ENCODE measurements around the gene CCDC192.

GRCh38 chr5:127870914-127871313, 167.7 kb downstream of the CCDC192 start:
- TF ChIP-seq, protein P1, sequence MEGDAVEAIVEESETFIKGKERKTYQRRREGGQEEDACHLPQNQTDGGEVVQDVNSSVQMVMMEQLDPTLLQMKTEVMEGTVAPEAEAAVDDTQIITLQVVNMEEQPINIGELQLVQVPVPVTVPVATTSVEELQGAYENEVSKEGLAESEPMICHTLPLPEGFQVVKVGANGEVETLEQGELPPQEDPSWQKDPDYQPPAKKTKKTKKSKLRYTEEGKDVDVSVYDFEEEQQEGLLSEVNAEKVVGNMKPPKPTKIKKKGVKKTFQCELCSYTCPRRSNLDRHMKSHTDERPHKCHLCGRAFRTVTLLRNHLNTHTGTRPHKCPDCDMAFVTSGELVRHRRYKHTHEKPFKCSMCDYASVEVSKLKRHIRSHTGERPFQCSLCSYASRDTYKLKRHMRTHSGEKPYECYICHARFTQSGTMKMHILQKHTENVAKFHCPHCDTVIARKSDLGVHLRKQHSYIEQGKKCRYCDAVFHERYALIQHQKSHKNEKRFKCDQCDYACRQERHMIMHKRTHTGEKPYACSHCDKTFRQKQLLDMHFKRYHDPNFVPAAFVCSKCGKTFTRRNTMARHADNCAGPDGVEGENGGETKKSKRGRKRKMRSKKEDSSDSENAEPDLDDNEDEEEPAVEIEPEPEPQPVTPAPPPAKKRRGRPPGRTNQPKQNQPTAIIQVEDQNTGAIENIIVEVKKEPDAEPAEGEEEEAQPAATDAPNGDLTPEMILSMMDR (IDR thresholded peaks at IDR 0.05) = no peak
- TF ChIP-seq POLR2A (IDR thresholded peaks at IDR 0.05) (no peak), POLR2AphosphoS5 (IDR thresholded peaks at IDR 0.05) (no peak)
